Panc1 (cell line): ENCODE measurements around the gene FAM50A. TPM values are rescaled to one million over a fixed set of nuclear protein-coding genes. Genes with fewer than 3 reads are reported as not detected.

ENCODE experiments used
- ATAC-seq: fragments of 200-7000 bp; cut with Tn5 transposase; 2 replicates; pipeline ENCODE4 v1.9.1; 2020; ENCODE audit warnings: mild to moderate bottlenecking, moderate library complexity
- BruUV-seq: library from RNA; stranded (reverse); fragments of 400-500 nt; replicated peaks from 2 replicates; lab custom pipeline; 2021; lab: Mats Ljungman, UMichigan
- CTCF ChIA-PET: fragments of 300-600 bp; sonication (Branson Sonifier 250); formaldehyde crosslinking; loops from one replicate; lab custom pipeline; 2022; ENCODE audit warnings: antibody characterized with exemption; lab: Charles Lee
- POLR2A ChIA-PET: fragments of 300-600 bp; sonication (Branson Sonifier 250); formaldehyde crosslinking; loops from one replicate; lab custom pipeline; 2022; ENCODE audit warnings: antibody characterized with exemption; lab: Charles Lee
- DNase-seq: peaks from one replicate; pipeline ENCODE4 v3.0.0-alpha.2; 2010; ENCODE audit warnings: low read depth, low spot score
- H3K27ac ChIP-seq: 2 replicates; pipeline ENCODE4 v1.5.1; 2011; ENCODE audit warnings: mild to moderate bottlenecking, low read length, inconsistent platforms
- H3K27me3 ChIP-seq: fragments of 200-500 bp; sonication (Bioruptor generic); 2 replicates; pipeline ENCODE4 v1.6.0; 2014; ENCODE audit warnings: low read length, inconsistent platforms; ENCODE audit not compliant: control insufficient read depth, insufficient read depth
- H3K36me3 ChIP-seq: fragments of 200-500 bp; sonication (Bioruptor generic); 2 replicates; pipeline ENCODE4 v1.5.1; 2014; ENCODE audit warnings: inconsistent platforms, mild to moderate bottlenecking, low read length, moderate library complexity; ENCODE audit not compliant: control insufficient read depth, insufficient read depth
- H3K4me1 ChIP-seq: 2 replicates; pipeline ENCODE4 v1.5.1; 2011; ENCODE audit warnings: inconsistent platforms, mild to moderate bottlenecking, low read length, moderate library complexity; ENCODE audit not compliant: control insufficient read depth, insufficient read depth
- H3K4me3 ChIP-seq, 2 experiments: 2 replicates each; pipeline ENCODE4 v1.5.1; 2011 to 2012; ENCODE audit warnings: low read depth in 2 of 2, low read length in 2 of 2, mild to moderate bottlenecking in 2 of 2, inconsistent platforms in 1 of 2, moderate library complexity in 1 of 2
- H3K9me3 ChIP-seq: fragments of 200-500 bp; sonication (Bioruptor generic); 2 replicates; pipeline ENCODE4 v1.5.1; 2014; ENCODE audit warnings: low read depth, mild to moderate bottlenecking, inconsistent platforms, low read length, moderate library complexity; ENCODE audit not compliant: control insufficient read depth, insufficient read depth
- POLR2AphosphoS5 ChIP-seq: IDR thresholded peaks from 2 replicates; pipeline ENCODE4 v1.6.1; 2012; ENCODE audit warnings: mild to moderate bottlenecking, low read depth, low read length, moderate library complexity
- SIN3A ChIP-seq: IDR thresholded peaks from 2 replicates; pipeline ENCODE4 v1.6.1; 2012; ENCODE audit warnings: low read depth, mild to moderate bottlenecking, low read length, moderate library complexity, borderline replicate concordance; ENCODE audit not compliant: insufficient read depth
- TCF7L2 ChIP-seq: IDR thresholded peaks from 2 replicates; pipeline ENCODE4 v1.6.1; 2011; ENCODE audit warnings: mild to moderate bottlenecking, low read depth, low read length, inconsistent platforms
- in situ Hi-C: cut with HindIII; loops from 2 replicates; pipeline ENCODE4 v1.10.0; 2016; ENCODE audit warnings: low sequenced_read_pairs, low pct_unique_long_range_greater_than_20kb
- intact Hi-C: fragments of 100-400 bp; cut with micrococcal nuclease; formaldehyde crosslinking; loops from one replicate; pipeline ENCODE4 v1.10.0; 2022; ENCODE audit not compliant: unreplicated experiment
- total RNA-seq: library from RNA; stranded (reverse); gene quantifications from one replicate; pipeline ENCODE4 v1.2.1, GENCODE V29; 2021; ENCODE audit not compliant: unreplicated experiment
- TF ChIP-seq, protein P1 (sequence below), 2 experiments: IDR thresholded peaks; 2 replicates each; pipeline ENCODE4 v1.6.1; 2011 to 2012; ENCODE audit warnings: low read depth in 2 of 2, control low read depth in 1 of 2, low read length in 1 of 2, mild to moderate bottlenecking in 1 of 2, moderate library complexity in 1 of 2; ENCODE audit not compliant: insufficient read depth in 1 of 2
- TF ChIP-seq, protein P2 (sequence below): fragments of 450-650 bp; IDR thresholded peaks from 2 replicates; pipeline ENCODE4 v1.5.1; 2017; ENCODE audit warnings: mild to moderate bottlenecking

The FAM50A gene
- total RNA-seq, 1 experiment from 2014 or later: 225 TPM

DNA sequence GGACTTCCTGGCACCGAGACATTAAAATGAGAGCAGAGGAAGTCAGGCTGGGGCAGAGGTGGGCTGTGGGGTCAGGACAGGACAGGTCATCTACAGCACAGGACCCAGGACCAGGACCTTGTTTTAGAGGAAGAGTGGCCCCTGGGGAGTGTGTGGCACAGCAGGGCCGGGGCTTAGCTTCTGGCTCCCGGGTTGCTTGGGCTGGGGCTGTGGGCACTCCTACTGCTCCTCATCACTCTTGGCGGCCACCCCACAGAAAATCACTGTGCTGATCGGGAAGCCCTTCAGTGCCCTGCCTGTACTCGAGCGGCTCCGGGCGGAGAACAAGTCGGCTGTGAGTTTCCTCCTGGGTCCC, 23.6 kb upstream of the FAM50A start:
- in situ Hi-C loops: no loop called here
- H3K4me3 ChIP-seq: no peak overlapping the region
- DNase-seq: no peak
- ChIA-PET POLR2A (no interaction called here), CTCF (no interaction called here)
- H3K27ac ChIP-seq: no peak overlapping the region
- H3K4me1 ChIP-seq: no peaks in the 10 kb centered on the region
- H3K9me3 ChIP-seq: no peaks in the 10 kb centered on the region
- no peaks in the 10 kb centered on the region for H3K36me3 ChIP-seq
- TF ChIP-seq POLR2AphosphoS5 (no peak), TCF7L2 (no peak), SIN3A (no peak)
- TF ChIP-seq, protein P1, sequence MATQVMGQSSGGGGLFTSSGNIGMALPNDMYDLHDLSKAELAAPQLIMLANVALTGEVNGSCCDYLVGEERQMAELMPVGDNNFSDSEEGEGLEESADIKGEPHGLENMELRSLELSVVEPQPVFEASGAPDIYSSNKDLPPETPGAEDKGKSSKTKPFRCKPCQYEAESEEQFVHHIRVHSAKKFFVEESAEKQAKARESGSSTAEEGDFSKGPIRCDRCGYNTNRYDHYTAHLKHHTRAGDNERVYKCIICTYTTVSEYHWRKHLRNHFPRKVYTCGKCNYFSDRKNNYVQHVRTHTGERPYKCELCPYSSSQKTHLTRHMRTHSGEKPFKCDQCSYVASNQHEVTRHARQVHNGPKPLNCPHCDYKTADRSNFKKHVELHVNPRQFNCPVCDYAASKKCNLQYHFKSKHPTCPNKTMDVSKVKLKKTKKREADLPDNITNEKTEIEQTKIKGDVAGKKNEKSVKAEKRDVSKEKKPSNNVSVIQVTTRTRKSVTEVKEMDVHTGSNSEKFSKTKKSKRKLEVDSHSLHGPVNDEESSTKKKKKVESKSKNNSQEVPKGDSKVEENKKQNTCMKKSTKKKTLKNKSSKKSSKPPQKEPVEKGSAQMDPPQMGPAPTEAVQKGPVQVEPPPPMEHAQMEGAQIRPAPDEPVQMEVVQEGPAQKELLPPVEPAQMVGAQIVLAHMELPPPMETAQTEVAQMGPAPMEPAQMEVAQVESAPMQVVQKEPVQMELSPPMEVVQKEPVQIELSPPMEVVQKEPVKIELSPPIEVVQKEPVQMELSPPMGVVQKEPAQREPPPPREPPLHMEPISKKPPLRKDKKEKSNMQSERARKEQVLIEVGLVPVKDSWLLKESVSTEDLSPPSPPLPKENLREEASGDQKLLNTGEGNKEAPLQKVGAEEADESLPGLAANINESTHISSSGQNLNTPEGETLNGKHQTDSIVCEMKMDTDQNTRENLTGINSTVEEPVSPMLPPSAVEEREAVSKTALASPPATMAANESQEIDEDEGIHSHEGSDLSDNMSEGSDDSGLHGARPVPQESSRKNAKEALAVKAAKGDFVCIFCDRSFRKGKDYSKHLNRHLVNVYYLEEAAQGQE (IDR thresholded peaks at IDR 0.05; ENCODE audit: insufficient read depth in 1 of 2, low read depth in 2 of 2, low read length in 1 of 2): no peak
- TF ChIP-seq, protein P2, sequence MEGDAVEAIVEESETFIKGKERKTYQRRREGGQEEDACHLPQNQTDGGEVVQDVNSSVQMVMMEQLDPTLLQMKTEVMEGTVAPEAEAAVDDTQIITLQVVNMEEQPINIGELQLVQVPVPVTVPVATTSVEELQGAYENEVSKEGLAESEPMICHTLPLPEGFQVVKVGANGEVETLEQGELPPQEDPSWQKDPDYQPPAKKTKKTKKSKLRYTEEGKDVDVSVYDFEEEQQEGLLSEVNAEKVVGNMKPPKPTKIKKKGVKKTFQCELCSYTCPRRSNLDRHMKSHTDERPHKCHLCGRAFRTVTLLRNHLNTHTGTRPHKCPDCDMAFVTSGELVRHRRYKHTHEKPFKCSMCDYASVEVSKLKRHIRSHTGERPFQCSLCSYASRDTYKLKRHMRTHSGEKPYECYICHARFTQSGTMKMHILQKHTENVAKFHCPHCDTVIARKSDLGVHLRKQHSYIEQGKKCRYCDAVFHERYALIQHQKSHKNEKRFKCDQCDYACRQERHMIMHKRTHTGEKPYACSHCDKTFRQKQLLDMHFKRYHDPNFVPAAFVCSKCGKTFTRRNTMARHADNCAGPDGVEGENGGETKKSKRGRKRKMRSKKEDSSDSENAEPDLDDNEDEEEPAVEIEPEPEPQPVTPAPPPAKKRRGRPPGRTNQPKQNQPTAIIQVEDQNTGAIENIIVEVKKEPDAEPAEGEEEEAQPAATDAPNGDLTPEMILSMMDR: no peak
- ATAC-seq: peak; percentile 34; the same call in 1 of the 2 replicates
- H3K27me3 ChIP-seq: no peaks in the 10 kb centered on the region
- no TSS peak for BruUV-seq
- intact Hi-C loops: no loop called here

DNA sequence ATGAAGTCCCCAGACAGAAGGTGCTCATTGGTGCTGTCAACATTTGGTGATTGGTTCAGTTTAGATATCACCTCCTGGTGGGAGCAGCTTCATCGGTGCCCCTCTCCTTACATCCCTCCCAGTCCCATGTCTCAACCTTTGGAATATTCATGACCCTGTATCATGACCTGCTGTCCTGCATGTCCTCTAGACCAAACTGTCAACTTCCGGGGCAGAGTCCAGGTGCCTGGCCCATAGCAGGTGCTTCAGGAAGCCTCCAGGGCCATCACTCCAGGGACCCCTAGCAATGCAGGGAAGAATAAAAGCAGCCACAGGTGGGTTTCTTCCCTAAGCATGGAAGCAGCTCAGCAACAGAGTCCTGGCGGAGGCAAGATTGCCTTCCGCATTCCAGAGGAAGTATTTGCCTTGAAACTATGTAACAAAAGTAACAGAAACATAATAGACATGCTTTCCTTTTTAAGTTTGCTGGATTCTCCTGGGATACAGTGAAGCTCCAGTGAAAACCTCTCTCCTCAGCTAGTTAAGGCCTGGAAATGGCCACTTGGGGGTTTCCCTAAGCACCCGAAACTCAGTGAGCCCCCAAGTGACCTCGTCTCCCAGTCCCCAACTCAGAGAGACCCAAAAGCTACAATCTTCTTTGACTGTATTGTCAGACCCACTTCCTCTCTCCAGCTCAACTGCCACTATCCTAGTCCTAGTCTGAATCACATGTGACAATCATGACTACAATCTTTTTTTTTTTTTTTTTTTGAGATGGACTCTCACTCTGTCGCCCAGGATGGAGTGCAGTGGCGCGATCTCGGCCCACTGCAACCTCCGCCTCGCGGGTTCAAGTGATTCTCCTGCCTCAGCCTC, 16.8 kb upstream of the FAM50A start:
- Histone ChIP-seq H3K4me1 (peaks cover 26% of the 10 kb centered on the region), H3K36me3 (peaks cover 6% of the 10 kb centered on the region), H3K27ac (peak overlapping the region; percentile 91), H3K27me3 (no peaks in the 10 kb centered on the region), H3K4me3 (peak overlapping the region; percentile 67 to 68), H3K9me3 (no peaks in the 10 kb centered on the region)
- POLR2A ChIA-PET: interaction anchor here (0.6 kb wide), 1 partner anchor 50 kb away, joined by 14 read pairs; no protein-coding TSS in a partner anchor
- no TSS peak for BruUV-seq
- no peak for ATAC-seq
- TF ChIP-seq, protein P2: no peak
- TF ChIP-seq POLR2AphosphoS5 (no peak), SIN3A (no peak), TCF7L2 (no peak)
- TF ChIP-seq, protein P1 (IDR thresholded peaks at IDR 0.05; ENCODE audit: insufficient read depth in 1 of 2, low read depth in 2 of 2, low read length in 1 of 2): no peak
- no peak for DNase-seq
- CTCF ChIA-PET: interaction anchor here (0.6 kb wide), 1 partner anchor 37 kb away, joined by 3 read pairs; no protein-coding TSS in a partner anchor
- in situ Hi-C loops (no loop called here), intact Hi-C loops (no loop called here)
